EL (cell line): ENCODE data around the gene CNTNAP2.

Source experiments
- DNase-seq: peaks from one replicate; pipeline ENCODE4 v3.0.0-alpha.2; 2016

CNTNAP2 gene

DNA sequence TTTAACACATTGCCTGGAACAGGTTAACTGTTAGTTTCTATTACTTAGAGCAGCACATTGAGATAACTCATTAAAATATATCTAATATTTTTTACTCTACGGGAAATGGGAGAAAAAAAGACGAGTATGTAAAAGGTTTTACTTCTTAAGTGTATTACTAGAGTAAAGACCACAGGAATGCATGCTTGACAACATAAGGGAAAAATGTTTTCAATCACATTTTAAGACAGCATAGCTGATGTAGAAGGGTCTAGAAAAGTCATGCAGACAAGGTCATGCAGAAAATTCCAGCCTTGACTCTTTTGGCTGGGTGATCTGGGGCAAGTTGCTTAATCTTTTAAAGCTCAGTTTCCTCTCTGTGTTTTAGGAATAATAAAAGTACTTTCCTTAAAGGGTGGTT, 806.2 kb downstream of the CNTNAP2 start:
- no peak for DNase-seq

DNA sequence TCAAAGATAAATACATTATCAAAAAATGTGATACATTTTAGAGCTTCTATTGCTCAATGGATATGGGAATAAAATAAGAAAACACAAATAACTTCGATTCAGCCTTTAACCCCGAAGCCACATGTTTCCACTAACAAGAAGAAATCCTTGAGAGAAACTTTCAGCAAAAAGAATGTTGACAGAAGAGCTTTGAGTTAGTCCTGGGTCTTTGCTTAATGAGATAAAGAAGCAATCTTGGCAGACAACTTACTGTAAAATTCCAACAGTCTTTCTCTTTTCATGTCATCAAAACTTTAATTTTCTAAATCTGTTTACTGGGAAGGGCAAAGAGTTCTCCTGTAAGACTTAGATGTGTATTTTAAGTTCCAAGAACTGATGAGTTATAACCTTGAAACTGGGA, 810.2 kb downstream of the CNTNAP2 start:
- no peak for DNase-seq

DNA sequence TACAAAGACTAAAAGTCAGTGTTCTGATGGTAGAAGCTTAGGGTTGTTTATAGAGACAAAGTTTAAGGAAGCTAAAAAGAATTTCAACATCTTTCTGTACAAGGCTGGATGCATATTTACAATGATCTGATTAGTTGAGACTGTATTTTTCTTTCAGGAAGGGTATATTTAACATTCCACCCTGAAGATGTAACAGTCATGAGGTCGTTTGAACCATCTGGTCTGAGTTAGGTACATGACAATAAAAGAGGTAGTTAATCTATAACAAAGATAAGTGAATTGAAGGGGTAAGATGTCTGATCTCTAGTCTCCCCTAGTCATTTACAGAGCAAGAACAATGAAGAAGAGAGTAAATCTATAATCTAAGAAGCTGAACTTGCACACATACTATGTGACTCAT, 821.2 kb downstream of the CNTNAP2 start:
- no peak for DNase-seq

DNA sequence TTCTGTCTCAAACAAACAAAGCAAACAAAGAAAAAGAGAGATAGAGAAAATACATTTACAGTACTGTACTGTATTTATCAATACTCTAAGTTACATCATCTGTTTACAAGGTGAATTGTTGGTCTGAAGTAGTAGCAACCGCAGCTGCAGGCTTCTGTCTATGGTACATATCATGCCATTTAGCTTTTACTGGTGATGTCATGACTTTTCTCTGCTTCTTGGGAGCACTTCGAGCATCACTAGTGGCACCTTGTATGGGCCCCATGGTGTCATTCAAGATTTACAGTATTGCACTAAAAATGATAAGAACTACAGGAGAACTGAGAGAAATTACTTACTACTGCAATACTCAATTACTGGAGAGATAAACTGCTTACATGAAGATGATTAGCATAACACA, 826.9 kb downstream of the CNTNAP2 start:
- no peak for DNase-seq

DNA sequence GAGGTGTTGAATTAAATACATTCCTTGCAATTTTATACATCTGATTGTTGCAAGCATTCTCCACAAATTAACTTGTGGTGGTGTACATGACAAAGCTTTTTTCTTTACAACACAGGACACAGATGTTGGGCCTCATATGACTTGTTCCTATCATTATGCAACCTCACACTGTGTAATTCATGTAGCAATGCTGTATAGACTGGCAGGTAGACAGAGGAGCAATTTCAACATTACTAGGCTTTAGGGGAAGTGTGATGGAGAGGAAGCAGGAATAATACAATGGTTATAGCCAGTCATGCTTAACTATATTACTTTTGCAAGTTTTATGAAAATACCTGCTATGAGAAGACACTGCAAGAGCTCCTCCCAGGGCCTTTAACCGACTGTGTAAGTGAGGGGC, 832.1 kb downstream of the CNTNAP2 start:
- no peak for DNase-seq

DNA sequence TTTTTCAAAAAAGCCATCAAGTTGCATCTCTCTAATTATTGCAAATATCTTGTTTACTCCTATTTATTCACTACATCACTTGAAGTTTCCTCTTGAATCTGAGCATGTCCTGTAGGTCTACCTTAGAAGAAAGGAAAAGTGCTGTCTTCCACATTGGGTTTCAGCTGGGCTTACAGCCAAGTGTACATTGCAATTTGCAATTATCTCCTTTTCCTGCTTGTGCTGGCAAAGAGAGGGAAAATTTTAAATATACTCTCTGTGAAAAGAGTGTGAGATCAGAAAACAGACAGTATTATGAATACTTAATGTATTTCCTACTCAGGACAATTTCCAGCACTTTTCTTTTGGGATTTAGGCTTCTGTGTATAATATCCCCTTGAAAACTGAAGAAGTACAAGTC, 839.7 kb downstream of the CNTNAP2 start:
- no peak for DNase-seq

DNA sequence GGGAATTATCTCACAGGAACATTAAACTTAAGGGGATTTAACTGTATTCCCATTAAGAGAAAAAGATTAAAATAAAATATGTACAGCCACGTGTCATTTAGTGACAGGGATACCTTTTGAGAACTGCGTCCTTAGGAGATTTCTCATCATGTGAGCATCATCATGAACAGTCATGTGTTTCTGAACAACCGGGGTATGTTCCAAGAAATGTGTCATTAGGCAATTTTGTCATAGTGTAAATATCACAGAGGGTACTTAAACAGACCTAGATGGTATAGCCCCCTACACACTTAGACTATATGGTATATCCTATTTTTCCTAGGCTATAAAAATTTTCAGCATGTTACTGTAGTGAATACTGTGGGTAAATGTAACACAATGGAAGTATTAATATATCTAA, 840.3 kb downstream of the CNTNAP2 start:
- no peak for DNase-seq

DNA sequence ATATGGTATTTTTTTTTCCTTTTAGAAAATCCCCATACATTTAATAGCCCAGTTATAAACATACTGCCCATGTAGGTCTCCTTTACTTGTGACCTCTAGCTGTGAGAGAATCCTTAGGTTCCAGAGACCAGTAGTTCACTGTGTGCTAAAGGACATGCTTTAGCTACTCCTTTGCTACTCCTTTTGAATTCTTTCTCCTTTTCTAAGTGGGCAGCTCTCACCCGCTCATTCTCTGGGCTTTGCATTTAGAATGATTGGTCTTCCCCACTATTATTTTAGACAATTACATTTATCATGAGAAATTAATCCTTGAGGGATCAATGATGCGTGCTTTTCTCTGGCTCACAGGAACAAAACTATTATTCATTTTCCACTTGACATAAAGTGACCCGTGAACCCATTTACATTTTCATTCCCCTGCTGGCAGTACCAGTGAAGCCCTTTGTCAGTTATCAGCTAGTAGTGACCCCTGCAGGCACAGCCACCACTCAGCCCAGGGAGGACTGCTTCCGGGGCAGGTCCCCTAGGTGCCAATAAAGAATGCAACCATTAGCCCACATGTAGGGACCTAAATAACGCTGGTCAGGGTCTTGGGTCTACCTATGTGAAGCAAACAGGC, 844.3 kb downstream of the CNTNAP2 start:
- no peak for DNase-seq

DNA sequence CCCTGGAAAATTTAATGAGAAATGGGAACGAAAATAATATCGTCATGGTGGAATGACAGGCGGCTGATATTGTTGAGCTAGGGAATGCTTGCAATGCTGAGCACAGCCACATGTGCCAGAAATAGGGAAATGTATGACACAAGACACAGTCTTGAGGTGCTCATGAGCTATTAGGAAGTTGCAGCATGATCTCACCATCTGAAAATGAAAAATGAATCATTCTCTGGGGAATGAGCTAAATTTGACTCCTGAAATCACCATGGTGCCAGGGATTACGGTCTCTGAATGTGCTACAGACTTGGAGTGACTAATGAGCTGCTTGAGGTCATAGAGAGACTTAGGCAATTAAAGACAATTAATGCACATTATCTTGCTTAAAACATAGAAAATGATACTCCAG, 845.0 kb downstream of the CNTNAP2 start:
- DNase-seq = peak; percentile 64

DNA sequence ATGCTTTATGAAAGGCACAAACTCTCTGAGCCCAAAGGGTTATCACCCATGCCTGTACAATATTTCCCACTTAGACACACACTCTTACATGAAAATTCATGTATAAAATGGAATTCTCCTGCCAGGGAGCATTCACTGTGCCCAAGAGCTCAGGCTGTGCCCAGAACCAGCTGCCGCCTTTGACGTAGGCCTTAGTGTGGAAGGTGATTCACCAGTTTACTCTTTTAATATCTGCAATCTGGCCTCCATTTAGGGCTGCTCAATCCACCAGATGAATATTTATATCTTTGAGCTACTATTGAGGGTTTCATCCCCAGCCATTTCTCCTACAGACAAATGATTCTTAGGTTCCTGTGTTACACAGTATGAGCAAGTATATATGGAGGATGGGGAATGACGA, 849.7 kb downstream of the CNTNAP2 start:
- no peak for DNase-seq

DNA sequence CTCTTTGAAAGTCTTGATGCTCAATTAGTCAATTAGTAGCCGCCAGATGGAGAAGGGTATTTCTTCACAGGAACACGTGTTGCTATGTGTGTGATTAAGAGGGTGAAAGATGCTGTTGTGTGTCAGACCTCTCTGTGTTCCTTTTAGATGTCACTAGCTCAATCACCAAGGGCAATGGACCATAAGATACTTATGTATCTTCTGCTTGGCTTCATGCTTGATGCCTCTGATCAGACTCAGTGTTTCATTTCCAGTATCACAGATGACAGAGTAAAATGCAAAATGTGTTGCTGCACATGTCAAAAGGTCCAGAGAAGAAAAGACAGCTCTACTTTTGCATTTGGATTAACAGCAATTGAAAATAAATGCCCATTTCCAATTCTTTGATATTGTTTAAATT, 865.9 kb downstream of the CNTNAP2 start:
- no peak for DNase-seq

DNA sequence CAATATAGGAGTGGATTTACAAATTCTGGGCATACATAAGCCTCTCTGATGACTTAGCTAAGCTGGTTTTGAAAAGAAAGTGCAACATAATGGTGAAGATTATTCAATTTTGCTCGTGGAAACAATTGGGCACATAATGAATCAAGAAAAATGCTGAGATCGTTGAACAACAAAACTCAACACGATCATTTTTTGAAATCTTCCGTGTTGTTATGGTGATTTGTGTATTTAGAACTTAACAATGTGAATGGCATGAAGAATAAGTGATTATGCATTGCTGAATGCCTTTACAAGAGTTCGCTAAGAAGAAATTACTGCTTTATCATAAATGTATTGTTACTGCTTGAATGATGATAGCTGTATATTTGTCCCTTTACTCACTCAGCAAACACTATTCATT, 875.0 kb downstream of the CNTNAP2 start:
- no peak for DNase-seq

DNA sequence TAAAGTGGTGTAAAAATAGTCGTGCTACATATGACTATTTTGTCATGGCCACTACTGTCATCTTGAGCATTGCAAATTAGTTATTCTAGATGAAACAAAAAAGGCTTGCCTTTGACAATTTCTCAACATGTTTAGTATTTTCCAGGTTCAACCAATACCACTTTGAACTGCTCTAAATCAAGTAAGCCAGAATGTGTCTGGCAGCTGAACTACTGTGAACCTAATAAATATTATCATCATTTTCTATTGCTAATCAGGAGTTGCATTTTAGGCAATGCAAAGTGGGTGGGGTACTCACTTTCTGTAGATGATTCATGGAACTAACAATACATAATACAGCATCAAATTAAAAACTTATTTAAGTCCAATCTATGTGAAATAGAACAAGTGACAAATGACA, 877.2 kb downstream of the CNTNAP2 start:
- DNase-seq = no peak

DNA sequence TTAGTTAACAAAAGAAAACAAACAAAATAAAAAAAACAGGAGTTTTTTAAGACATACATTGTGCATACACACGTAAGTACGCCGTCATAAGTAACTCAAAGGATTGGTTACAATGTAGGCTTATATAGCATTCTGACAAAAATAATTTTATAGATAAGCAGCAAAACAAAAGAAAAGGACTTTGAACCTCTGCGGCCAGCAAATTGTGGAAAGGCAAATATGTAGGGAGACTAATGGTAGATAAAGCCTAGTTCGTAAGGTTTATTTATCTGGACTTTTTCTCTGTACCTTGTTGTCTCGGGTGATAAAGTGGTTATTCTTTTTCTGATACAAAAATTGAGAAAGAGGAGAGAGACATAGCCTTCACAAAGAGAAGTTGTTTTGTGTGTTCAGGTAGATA, 891.9 kb downstream of the CNTNAP2 start:
- no peak for DNase-seq

DNA sequence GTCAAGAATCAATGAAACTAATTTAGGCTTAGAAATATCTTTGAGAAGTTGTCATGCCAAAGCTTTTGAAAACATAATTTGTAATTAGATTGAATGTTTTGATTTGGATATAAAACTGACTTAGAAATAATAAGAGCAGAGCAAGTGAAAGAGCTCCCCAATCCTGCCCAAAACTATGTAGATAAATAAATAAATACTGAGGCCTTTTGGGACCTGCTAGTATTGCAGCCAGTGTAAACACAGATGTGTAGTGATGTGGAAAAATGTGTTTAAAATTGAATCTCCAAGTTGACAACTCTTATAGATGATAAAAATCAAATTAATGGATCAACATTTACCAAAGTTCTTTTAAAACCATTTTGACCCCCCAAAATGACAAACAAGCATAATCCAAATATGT, 896.1 kb downstream of the CNTNAP2 start:
- DNase-seq = no peak

DNA sequence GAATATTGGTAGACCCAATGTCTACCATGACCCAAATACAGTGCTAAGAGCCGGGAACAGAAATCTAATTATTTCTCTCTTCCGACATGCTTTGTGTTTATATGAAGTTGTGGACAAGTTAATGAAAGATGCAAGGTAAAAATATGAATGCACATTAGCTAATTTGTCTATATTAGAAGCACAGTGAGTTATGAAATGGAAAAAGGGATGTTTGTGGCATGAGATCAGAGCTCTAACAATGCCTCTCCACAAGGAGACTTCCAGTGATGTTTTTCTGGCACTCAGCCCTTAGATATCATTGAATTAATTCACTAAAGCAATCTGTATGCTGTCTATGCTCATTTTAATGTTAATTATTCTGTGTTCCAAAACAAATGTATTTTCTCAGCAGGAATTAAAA, 897.2 kb downstream of the CNTNAP2 start:
- peak; percentile 6 for DNase-seq

DNA sequence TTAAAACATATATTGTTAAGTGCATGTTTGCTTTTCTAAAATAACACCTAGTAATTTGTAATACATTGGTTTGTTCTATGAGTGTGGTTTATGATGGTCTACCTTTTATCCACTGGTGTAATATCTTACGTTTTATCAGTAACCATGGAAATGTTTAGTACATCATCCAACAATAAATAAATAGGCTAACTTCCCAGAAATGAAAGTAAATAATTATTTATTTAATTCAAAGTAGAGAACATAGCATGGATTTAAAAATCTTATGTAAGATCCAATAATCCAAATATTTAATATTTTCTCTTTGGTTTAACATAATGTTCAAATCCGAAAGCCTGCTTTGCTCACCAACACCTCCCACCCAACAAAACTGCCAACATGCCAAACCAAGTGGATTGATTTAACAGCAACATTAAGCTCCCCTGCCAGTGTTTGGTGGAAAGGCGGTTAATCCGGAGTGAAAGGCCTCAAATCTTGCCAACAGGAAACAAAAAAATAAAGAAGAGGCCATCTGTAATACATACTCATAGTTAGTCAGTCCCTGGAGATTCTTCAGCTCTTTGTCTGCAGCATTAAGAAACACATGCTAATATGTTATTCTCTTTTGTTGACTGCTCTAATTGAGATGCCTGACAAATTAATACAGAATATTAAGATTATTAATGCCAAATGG, 897.8 kb downstream of the CNTNAP2 start:
- no peak for DNase-seq

DNA sequence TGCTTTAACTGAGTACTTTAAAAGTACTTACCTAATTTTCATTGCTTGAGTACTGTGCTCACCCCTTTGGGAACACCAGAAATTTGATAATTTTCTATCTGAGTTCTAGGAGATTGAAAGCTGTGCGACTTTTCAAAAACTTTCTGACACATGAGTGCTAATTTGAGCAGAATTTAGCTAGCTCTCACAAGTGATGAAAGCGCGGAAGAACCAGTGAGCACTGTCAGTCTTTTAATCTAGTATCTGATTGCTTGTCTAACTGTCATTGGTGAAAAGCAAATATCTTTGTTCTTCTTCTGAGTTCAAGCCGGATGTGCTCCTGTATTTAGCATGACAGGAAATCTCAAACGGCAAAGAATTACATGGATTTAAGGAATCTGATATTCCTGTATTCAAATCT, 899.4 kb downstream of the CNTNAP2 start:
- no peak for DNase-seq

DNA sequence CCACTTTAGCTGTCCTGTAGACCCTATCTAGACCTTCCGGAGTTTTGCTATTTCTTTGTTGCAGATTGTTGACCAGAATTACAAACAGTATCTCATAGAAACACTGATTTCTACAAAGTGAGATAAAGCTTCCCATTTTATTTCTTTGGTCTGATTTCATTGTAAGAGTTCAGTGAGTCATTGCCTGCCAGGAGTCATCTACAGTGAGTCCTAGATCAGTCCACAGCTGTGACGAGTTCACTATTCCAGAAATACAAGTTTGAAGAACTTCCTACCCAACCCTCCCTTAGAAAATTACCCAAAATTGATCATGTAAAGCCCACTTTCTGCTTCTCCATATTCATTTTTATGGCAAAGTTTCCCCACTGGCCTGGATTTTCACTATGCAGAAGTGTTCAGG, 905.5 kb downstream of the CNTNAP2 start:
- DNase-seq = no peak

DNA sequence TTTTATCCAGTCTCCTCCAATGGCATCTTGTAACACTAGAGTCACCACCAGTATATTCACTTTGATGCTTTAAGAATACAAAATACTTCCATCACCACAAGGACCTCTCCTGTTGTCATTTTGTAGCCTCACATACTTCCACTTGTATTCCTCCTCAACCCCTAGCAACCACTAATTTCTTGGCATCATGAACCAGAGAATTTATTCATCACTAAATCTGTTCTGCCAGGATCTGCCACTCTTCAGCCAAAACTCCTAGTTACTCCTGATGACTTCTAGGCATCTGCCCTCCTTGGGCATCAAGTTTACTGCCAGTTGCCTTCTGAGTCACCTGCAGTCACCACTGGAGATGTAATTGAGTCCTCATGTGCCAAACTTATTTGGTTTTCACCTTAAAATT, 906.8 kb downstream of the CNTNAP2 start:
- DNase-seq = no peak

DNA sequence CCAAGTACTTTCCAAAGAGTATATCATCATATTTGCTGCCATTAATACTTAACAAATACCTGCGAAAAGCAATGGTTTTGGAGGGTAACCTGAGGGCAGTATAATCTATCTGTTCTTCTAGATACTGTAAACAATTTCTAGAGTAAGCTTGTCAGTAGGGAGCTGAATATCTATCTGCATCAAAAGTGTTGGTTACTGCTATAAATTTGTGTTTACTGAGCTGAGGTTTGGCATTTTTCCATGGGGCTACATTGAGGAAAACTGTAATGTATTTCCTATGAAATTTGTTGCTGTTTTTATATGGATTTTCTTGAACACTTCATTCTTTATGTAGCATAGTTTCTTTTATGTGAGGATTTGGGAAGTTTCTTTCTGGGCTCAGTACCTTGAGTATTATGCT, 913.4 kb downstream of the CNTNAP2 start:
- no peak for DNase-seq

DNA sequence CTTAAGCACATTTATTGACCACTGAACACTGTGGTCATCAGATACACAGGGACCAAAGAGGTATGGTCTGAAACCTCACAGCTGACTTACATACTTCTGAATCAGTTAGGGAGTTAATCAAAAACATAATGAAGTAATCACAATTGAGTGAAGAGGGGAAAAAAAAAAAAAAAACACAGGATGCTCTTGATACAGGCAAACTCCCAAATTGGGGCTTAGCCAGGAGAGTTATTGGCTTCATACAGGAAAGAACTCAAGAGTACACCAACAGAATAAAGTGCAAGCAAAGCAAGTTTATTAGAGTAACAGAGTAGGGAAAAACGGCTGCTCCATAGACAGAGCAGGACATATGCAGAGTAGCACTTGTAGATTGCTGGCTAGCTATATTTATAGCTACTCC, 917.0 kb downstream of the CNTNAP2 start:
- no peak for DNase-seq

DNA sequence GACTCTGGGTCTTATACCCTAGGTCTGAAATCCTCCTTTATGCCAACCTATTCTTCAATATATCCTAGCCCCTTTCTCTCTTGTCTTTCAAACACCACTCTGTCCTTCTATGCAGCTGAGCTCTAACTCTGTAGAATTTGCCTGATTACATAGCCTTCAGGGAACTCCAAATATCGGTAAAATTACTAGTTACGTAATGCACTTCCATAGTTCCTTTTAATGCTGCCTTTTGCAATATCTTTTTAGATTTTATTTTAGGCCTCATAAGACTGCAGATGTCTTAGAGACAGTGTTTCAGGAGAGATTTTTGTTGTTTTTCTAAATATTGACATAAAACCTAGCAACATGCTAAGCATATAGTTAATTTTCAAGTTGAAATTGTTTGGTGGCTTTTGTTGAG, 924.8 kb downstream of the CNTNAP2 start:
- no peak for DNase-seq

DNA sequence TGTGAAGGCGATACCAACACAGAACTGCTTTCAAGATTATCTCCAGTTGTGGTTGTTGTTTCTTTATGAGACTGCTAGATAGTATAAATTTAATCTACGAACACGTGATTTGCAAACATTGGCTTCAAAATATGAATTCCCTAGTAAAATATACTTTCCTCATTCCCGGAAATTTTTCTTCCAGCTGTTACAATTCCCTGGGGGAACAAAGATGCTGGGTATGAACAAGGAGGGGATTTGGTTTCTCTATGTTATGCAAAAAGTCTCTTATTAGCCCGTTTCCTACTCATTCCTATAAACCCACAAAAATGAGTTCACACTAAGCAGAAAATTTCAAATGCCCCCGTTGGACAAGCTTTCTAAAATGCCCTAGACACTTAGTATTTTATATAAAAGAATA, 928.3 kb downstream of the CNTNAP2 start:
- DNase-seq = no peak

DNA sequence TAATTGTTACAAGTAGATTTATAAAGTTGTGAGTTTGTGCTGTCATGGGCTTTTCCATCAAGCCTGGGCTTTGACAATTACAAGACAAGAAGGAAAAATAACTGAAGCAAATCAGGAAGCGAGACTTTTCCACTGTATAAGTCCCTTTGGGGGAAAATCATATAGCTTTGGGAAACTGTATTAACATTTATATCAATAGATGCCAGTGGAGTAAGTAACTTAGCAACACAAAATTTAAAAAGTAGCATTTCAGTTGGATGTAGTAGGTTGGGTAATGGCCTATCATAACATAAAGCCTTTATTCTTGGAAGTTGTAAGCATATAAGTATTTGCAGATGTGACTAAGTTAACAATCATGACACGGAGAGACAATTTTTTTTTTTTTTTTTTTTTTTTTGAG, 931.1 kb downstream of the CNTNAP2 start:
- no peak for DNase-seq
